SH-SY5Y (cell line): Measurements from ENCODE around the gene MYLK4.

Experiments
- GATA2 ChIP-seq: IDR thresholded peaks from 2 replicates; pipeline ENCODE4 v1.6.1; 2011; ENCODE audit warnings: mild to moderate bottlenecking, low read depth, low read length
- GATA3 ChIP-seq: IDR thresholded peaks from 2 replicates; pipeline ENCODE4 v1.6.1; 2011; ENCODE audit warnings: low read depth, mild to moderate bottlenecking, low read length, moderate library complexity

Gene MYLK4

DNA sequence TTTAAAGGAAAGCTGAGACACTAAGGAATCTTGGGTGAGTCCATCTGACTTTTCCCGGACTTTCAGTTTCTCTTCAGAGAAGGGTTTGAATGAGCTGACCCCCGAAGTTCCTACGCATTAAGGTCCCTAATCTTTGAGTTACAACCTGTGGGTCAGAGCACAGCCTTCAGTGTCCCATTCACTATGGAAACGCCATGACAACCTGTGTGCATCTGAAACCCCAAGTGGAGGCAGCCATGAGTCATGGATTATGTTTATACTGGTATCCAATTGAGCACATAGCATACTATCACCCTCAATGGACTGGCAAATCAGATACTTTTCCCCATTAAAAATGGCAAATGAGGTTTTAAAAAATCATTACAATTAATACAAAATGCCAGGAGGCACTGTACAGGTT is 11.4 kb downstream of the MYLK4 start:
- TF ChIP-seq GATA3 (no peak), GATA2 (no peak)

DNA sequence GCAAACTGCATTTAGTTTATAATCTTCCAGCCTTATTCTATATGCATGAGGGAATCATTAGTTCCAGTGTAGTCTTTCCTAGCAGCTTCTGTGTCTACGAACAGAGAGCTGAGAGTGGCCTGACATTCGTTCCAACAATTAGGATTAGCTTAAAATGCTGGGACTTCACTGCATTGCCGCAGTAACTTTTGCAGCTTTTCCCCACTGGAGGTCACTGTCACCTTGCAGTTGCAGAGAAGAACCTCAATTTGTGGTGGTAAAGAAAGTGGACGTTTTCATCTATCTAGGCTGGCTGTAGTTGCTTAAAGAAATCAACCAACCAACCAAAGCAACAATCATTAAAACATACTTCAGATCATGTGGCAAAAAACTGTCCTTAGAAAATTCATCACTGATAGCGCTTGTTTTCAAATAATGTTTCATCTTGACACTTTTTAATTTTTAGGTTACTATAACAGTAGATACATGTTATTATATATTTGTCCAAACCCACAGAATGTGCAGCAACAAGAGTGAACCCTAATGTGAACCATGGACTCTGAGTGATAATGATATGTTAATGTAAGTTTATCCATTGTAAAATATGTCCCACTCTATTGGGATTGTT is 12.2 kb downstream of the MYLK4 start:
- TF ChIP-seq GATA3 (no peak), GATA2 (no peak)

GRCh38 chr6:2737885-2738284 is 12.8 kb downstream of the MYLK4 start:
- TF ChIP-seq GATA2 (no peak), GATA3 (no peak)

- no peak for TF ChIP-seq GATA3
- TF ChIP-seq GATA2: no peak
Observed at GRCh38 chr6:2734488-2735166, 16.1 kb downstream of the MYLK4 start.

DNA sequence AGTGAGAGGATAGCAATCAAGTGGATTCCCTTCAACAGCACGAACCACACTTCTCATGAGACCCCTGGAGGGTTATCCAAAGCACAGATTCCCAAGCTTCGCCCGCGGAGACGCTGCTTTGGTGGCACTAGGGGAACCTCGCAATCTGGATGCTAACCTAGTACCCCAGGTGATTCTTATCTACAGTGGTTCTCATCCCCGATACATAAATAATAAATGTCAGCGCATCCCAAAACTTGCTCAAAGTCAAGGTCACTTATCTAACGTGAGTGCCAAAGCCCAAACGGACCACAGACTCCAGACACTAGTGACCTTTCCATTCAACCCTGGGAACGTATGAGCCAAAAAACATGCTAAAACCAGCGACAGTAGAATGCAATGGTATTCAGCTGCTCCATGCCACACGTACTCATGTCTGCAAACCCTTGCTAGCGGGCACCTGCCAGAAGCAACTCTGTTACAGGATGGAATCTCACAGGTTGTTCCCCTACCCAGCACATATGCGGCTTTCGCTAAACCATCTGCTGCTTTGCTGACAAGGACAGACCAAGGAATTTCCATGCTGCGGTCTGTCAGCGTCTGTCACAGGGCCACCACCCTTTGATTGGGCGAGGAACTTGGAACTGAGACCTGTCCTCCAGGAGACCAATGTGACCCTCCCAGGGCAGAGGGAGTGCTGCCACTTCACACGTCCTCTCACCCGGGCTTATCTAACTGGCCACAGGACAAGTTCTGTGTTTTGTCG is 16.8 kb downstream of the MYLK4 start:
- no peak for TF ChIP-seq GATA2
- no peak for TF ChIP-seq GATA3

DNA sequence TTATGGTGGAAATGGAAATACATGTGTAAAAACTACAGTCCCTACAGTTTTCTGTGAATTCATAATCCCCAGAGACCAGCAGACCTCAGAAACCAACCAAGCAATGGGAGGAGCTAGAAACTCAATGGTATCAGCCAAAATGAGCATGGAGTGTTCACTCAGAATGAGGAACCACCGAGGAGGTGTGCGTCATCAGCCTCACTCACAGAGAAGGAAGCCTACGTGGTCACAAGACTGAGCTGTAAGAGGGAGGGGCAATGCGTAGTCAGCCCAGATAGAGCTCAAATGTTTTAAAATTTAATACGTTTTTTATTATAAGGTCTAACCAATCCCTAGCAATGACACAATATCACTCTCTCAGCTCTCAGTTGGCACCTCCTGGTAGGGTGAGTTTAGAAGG is 17.4 kb downstream of the MYLK4 start:
- TF ChIP-seq GATA2 (no peak), GATA3 (no peak)

GRCh38 chr6:2732503-2733089 is 18.1 kb downstream of the MYLK4 start:
- no peak for TF ChIP-seq GATA2
- TF ChIP-seq GATA3: no peak

DNA sequence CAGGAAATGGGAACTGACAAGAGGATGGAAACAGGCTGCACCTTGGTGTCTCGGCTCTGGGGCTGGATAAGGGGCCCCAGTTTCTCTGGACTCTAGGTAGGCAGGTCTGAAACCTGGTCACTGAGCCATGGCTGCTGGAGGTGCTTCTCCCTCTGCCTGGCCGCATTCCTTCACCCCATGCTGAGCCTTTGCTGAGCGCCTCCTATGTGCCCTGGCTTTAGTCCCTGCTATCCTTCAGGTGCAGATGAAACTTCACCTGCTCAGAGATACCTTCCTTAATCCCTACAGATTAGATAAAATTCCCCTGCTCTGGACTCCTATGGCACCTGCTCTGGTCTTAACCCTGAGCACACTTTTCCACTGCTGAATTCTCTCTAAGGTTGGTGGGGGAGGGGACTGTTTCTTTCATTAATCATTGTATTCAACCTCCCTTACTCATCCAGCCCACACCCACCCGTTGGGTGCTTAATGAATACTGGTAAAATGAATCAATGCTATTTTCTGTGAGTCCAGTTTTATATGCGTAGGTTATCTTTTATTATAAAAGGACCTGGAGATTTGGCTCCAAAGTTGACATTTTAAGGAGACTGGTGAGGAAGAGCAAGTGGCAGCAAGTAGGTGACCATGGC is 19.3 kb downstream of the MYLK4 start:
- TF ChIP-seq GATA2 (no peak), GATA3 (no peak)

- TF ChIP-seq GATA3 (no peak), GATA2 (no peak)
Observed at GRCh38 chr6:2730353-2731107, 20.2 kb downstream of the MYLK4 start.

- TF ChIP-seq GATA3 (no peak), GATA2 (no peak)
Observed at GRCh38 chr6:2729921-2730320, 20.8 kb downstream of the MYLK4 start.

- no peak for TF ChIP-seq GATA3
- TF ChIP-seq GATA2: no peak
Observed at GRCh38 chr6:2725999-2726567, 24.6 kb downstream of the MYLK4 start.

DNA sequence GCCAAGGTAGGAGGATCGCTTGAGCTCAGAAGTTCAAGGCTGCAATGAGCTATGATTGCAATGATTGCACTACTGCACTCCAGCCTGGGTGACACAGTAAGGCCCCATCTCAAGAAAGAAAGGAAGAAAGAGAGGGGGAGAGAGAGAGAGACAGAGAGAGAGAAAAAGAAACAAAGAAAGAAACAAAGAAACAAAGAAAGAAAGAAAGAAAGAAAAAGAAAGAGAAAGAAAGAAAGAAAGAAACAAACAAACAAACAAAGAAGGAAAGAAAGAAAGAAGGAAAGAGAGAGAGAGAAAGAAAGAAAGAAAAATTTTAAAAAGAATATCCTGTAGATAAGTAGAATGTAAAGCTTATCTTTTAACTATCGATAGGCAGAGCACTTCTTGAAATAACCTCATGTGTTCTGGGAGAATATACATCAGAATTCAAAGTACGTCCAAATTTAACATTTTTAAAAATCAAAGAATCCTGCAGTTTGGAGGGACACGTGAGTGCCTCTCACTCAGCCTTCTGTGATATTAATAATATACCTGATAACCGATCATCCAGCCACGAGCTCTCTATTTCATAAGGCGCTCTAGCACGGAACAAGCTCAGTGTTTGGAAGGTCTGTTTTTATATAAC is 25.2 kb downstream of the MYLK4 start:
- TF ChIP-seq GATA2: no peak
- no peak for TF ChIP-seq GATA3

- TF ChIP-seq GATA2 (no peak), GATA3 (no peak)
Observed at GRCh38 chr6:2721219-2721618, 29.5 kb downstream of the MYLK4 start.

DNA sequence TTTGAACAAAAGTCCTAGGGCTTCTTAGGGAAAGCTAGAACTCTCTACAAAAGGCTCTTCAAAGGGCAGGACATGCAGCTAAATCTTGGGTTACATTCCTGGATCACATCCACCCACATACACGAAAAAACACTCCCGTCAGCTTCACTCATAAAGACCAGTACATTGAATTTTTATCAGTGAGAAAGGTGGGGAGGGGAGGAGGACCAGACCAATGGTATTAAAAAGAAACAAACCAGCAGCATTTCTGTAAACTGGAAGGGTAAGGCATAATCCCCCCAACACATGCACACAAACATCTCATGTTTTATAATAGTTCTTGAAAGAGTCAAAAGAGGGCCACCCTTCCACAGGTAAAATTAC is 31.6 kb downstream of the MYLK4 start:
- TF ChIP-seq GATA2: no peak
- no peak for TF ChIP-seq GATA3
